KMS-11 (cell line): Measurements from ENCODE around the gene VMP1.

Experiments used
- H2AFZ ChIP-seq: fragments of 200-600 bp; sonication (generic); 2 replicates; pipeline ENCODE4 v1.6.1; 2016; ENCODE audit warnings: antibody characterized with exemption, mixed run types, low read depth
- H3K27ac ChIP-seq: fragments of 200-600 bp; sonication (generic); 2 replicates; pipeline ENCODE4 v1.6.1; 2016; ENCODE audit warnings: mild to moderate bottlenecking, mixed run types
- H3K27me3 ChIP-seq: fragments of 200-600 bp; sonication (generic); 2 replicates; pipeline ENCODE4 v1.6.1; 2017; ENCODE audit warnings: mild to moderate bottlenecking, low read depth, mixed run types, moderate library complexity; ENCODE audit not compliant: insufficient read depth
- H3K36me3 ChIP-seq: fragments of 200-600 bp; sonication (generic); 2 replicates; pipeline ENCODE4 v1.6.1; 2017; ENCODE audit warnings: mild to moderate bottlenecking, mixed run types; ENCODE audit not compliant: insufficient read depth
- H3K4me1 ChIP-seq: fragments of 200-600 bp; sonication (generic); 2 replicates; pipeline ENCODE4 v1.6.1; 2016; ENCODE audit warnings: mild to moderate bottlenecking, low read depth, mixed run types; ENCODE audit not compliant: poor library complexity, severe bottlenecking
- H3K4me2 ChIP-seq: fragments of 200-600 bp; sonication (generic); 2 replicates; pipeline ENCODE4 v1.7.0; 2016; ENCODE audit warnings: mild to moderate bottlenecking, mixed run types
- H3K4me3 ChIP-seq: fragments of 200-600 bp; sonication (generic); IDR thresholded peaks from 2 replicates; pipeline ENCODE4 v1.6.1; 2017; ENCODE audit warnings: low read depth, low read length, mixed read lengths; ENCODE audit not compliant: insufficient read depth
- H3K79me2 ChIP-seq: fragments of 200-600 bp; sonication (generic); 2 replicates; pipeline ENCODE4 v1.6.1; 2016; ENCODE audit warnings: low read depth, mixed run types; ENCODE audit not compliant: insufficient read depth
- H3K9ac ChIP-seq: fragments of 200-600 bp; sonication (generic); 2 replicates; pipeline ENCODE4 v1.6.1; 2016; ENCODE audit warnings: mild to moderate bottlenecking, mixed run types
- H4K20me1 ChIP-seq: fragments of 200-600 bp; sonication (generic); 2 replicates; pipeline ENCODE4 v1.6.1; 2016; ENCODE audit warnings: mild to moderate bottlenecking, mixed run types; ENCODE audit not compliant: insufficient read depth
- TF ChIP-seq, protein P1 (sequence below): fragments of 200-600 bp; sonication (generic); conservative IDR thresholded peaks from 2 replicates; pipeline ENCODE4 v1.6.1; 2017; ENCODE audit warnings: low read depth, mild to moderate bottlenecking, antibody characterized with exemption, low read length, moderate library complexity, mixed read lengths

VMP1 gene

DNA sequence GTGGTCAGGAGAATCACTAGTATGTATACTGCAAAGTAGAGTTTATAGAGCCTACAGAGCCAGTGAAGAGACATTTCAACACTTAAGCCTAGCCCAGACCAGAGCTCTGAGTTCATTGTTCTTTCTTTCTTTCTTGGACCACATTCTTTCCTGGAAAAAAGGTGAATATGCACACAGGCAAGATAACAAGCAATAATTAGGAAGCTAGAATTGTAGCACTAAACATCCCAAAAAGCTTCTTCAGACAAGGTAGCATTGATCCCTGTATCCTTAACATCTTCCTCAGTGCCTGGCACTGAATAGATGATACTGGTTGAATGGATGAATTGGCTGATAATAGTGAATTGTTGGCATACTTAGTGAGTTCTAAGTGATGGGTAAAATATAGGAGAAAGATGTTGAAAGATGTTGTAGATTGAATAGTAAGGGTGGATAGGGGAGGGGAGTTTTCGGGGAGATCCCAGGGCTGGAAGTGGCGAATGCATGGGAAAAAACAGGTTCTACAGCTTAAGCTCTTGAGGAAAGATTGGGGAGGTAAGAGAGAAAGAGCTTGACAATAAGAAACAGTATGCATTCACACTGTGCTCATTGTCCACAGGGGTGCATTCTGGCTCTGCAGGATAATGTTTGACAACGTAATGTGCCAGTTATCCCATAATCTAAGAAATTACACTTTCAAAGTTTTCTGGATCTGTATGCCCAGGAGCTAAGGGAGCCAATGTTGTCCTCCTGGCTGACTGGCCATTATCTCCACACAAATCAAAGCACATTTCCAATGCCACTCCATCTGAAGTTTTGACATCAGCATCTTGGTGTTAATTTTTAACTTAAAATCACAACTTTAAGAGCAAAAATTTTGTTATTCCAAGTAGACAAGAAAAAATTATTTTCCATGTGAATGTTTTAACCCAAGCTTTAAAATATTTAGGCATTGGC, 149.7 kb downstream of the VMP1 start:
- peaks cover 19% of the 10 kb centered on the region for H3K4me1 ChIP-seq

DNA sequence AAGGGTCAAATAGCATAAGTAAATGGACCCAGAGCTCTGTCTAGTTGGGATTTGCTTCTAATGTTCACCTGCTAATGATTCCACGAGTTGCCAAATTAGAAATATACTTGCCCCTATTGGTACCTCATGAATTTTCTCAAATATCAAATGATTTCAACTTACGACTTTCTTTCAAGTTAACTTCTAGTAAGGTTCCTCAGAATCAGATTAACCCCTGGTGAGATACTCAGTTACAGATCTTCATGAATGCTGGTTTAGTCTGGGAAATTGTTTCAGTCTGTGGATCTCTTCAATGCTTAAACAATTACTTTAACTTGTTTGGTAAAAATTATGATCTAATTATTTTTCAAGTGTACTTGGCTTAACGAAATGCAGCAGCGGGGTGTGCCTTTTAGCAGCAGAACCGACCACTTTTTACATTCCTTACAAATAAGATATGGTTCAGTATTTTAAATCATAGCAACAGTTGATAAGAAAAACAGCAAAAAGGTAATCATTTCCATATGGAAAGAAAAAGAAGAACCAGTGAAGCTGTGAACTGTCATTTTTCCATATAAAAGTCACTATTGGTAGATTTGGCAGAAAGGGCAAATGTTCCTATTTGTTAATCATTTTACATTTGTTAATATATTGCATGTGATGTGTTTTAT, 150.8 kb downstream of the VMP1 start:
- no peak overlapping the region for H2AFZ ChIP-seq
- no peak overlapping the region for H3K4me3 ChIP-seq
- H3K27ac ChIP-seq = no peak overlapping the region
- H3K4me2 ChIP-seq = no peak overlapping the region
- no peaks in the 10 kb centered on the region for H3K36me3 ChIP-seq
- no peaks in the 10 kb centered on the region for H4K20me1 ChIP-seq
- H3K4me1 ChIP-seq = peaks cover 12% of the 10 kb centered on the region
- H3K9ac ChIP-seq = no peak overlapping the region
- TF ChIP-seq, protein P1, sequence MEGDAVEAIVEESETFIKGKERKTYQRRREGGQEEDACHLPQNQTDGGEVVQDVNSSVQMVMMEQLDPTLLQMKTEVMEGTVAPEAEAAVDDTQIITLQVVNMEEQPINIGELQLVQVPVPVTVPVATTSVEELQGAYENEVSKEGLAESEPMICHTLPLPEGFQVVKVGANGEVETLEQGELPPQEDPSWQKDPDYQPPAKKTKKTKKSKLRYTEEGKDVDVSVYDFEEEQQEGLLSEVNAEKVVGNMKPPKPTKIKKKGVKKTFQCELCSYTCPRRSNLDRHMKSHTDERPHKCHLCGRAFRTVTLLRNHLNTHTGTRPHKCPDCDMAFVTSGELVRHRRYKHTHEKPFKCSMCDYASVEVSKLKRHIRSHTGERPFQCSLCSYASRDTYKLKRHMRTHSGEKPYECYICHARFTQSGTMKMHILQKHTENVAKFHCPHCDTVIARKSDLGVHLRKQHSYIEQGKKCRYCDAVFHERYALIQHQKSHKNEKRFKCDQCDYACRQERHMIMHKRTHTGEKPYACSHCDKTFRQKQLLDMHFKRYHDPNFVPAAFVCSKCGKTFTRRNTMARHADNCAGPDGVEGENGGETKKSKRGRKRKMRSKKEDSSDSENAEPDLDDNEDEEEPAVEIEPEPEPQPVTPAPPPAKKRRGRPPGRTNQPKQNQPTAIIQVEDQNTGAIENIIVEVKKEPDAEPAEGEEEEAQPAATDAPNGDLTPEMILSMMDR = no peak
- H3K79me2 ChIP-seq = no peaks in the 10 kb centered on the region
- no peaks in the 10 kb centered on the region for H3K27me3 ChIP-seq

More for the DNA sequence above, 149.7 kb downstream of the VMP1 start:
- Histone ChIP-seq H3K79me2 (no peaks in the 10 kb centered on the region), H3K27ac (no peak overlapping the region), H2AFZ (no peak overlapping the region), H3K27me3 (no peaks in the 10 kb centered on the region), H3K36me3 (no peaks in the 10 kb centered on the region), H3K4me2 (no peak overlapping the region), H3K4me3 (no peak overlapping the region), H4K20me1 (no peaks in the 10 kb centered on the region), H3K9ac (no peak overlapping the region)
- TF ChIP-seq, protein P1 = no peak

DNA sequence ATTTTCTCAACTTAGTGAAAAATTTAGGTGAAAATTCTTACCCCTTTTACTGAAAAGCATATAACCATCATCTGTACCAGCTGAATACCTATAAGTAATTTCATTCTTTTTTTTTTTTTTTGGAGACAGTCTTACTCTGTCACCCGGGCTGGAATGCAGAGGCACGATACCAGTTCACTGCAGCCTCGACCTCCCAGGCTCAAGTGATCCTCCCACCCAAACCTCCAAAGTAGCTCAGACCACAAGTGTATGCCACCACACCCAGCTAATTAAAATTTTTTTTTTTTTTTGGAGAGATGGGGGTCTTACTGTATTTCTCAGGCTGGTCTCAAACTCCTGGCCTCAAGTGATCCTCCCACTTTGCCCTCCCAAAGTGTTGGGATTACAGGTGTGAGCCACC, 151.5 kb downstream of the VMP1 start:
- no peak overlapping the region for H3K27ac ChIP-seq
- H3K4me1 ChIP-seq = peaks cover 12% of the 10 kb centered on the region

DNA sequence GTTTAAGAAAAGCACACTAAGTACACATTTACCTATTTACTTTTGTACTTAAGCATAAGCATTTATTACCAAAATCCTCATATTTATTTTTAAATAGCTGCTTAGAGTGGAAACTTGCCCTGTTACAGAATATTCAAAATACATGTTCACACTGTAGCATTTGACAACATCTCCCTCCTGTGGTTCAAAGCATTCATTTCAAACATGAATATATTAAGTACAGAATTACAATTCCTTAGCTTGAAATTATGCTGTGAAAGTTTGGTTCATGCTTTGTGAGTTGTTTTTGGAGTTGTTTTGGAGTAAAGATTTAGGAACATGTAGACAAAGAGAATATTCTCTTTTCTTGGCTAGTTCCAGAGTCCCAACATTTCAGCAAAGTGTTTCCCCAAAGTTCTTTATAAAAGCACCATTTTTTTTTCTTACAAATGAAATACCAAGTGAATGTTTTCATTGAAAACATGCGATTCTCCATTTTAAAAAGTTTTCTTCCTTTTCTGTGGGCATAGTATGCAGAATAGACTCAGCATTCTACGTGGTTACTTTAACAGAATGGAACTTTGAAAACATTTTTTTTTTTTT, 152.1 kb downstream of the VMP1 start:
- no peak overlapping the region for H2AFZ ChIP-seq
- H3K9ac ChIP-seq = no peak overlapping the region
- H3K36me3 ChIP-seq = no peaks in the 10 kb centered on the region
- no peak overlapping the region for H3K4me3 ChIP-seq
- no peaks in the 10 kb centered on the region for H3K79me2 ChIP-seq
- H3K4me1 ChIP-seq = peaks cover 12% of the 10 kb centered on the region
- no peak overlapping the region for H3K27ac ChIP-seq
- no peak overlapping the region for H3K4me2 ChIP-seq
- no peaks in the 10 kb centered on the region for H4K20me1 ChIP-seq
- no peaks in the 10 kb centered on the region for H3K27me3 ChIP-seq
- TF ChIP-seq, protein P1 = peak; percentile 75

More for the DNA sequence above, 151.5 kb downstream of the VMP1 start:
- Histone ChIP-seq H2AFZ (no peak overlapping the region), H3K36me3 (no peaks in the 10 kb centered on the region), H3K27me3 (no peaks in the 10 kb centered on the region), H3K9ac (no peak overlapping the region), H4K20me1 (no peaks in the 10 kb centered on the region), H3K79me2 (no peaks in the 10 kb centered on the region), H3K4me2 (no peak overlapping the region), H3K4me3 (no peak overlapping the region)
- TF ChIP-seq, protein P1 = no peak
